HEK293 (cell line): ENCODE data around the gene PARD3B.

Experiments used
- CTCF ChIA-PET: fragments of 350-600 bp; formaldehyde crosslinking; extraction: SDS; loops from one replicate; lab custom pipeline; 2021; ENCODE audit warnings: antibody characterized with exemption; lab: Yijun Ruan, JAX
- POLR2A ChIA-PET: fragments of 300-600 bp; formaldehyde crosslinking; extraction: SDS; loops from one replicate; lab custom pipeline; 2020; ENCODE audit warnings: antibody characterized with exemption, inconsistent platforms; lab: Yijun Ruan, JAX
- H3K27ac ChIP-seq: fragments of 200-500 bp; sonication (Bioruptor generic); 2 replicates; pipeline ENCODE4 v1.5.1; 2014; ENCODE audit warnings: low read depth, low read length, control low read depth, inconsistent platforms; ENCODE audit errors: extremely low read depth
- H3K36me3 ChIP-seq, 2 experiments: fragments of 200-500 bp in 1 of 2; sonication (Bioruptor generic) in 1 of 2; 1 replicate in 1 of 2; 2 replicates in 1 of 2; pipeline ENCODE4 v1.5.1; 2014 to 2017; ENCODE audit warnings: inconsistent platforms in 2 of 2, low read length in 2 of 2; ENCODE audit not compliant: control insufficient read depth in 2 of 2, insufficient read depth in 1 of 2
- H3K4me1 ChIP-seq: fragments of 200-500 bp; sonication (Bioruptor generic); 2 replicates; pipeline ENCODE4 v1.5.1; 2014; ENCODE audit warnings: mild to moderate bottlenecking, low read length, inconsistent platforms; ENCODE audit not compliant: control insufficient read depth, insufficient read depth
- H3K4me3 ChIP-seq: 2 replicates; pipeline ENCODE4 v1.5.1; 2011; ENCODE audit warnings: low read depth, mild to moderate bottlenecking, control low read depth, low read length, moderate library complexity
- H3K9me3 ChIP-seq: fragments of 200-500 bp; sonication (Bioruptor generic); 2 replicates; pipeline ENCODE4 v1.5.1; 2014; ENCODE audit warnings: low read depth, low read length, inconsistent platforms; ENCODE audit not compliant: control insufficient read depth, insufficient read depth
- BCL11A ChIP-seq: fragments of 450-650 bp; formaldehyde crosslinking; IDR thresholded peaks from 2 replicates; pipeline ENCODE4 v1.5.1; 2016; ENCODE audit warnings: low read depth, missing biosample characterization, missing genetic modification characterization
- GLI4 ChIP-seq: fragments of 450-650 bp; formaldehyde crosslinking; IDR thresholded peaks from 2 replicates; pipeline ENCODE4 v1.5.1; 2016; ENCODE audit warnings: missing biosample characterization, missing genetic modification characterization
- KLF8 ChIP-seq: fragments of 450-650 bp; formaldehyde crosslinking; IDR thresholded peaks from 2 replicates; pipeline ENCODE4 v1.5.1; 2016; ENCODE audit warnings: missing biosample characterization, missing genetic modification characterization
- MEIS1 ChIP-seq: sonication (generic); formaldehyde crosslinking; IDR thresholded peaks from 2 replicates; pipeline ENCODE4 v1.8.1; 2022; ENCODE audit warnings: missing genetic modification reagents, mild to moderate bottlenecking, borderline replicate concordance
- TCF7L2 ChIP-seq: IDR thresholded peaks from 2 replicates; pipeline ENCODE4 v1.6.1; 2011; ENCODE audit warnings: low read depth, mild to moderate bottlenecking, inconsistent platforms, low read length, moderate library complexity, borderline replicate concordance
- YY1 ChIP-seq: fragments of 450-650 bp; formaldehyde crosslinking; IDR thresholded peaks from 2 replicates; pipeline ENCODE4 v1.5.1; 2018; ENCODE audit warnings: missing biosample characterization, missing genetic modification characterization
- ZFP37 ChIP-seq: fragments of 450-650 bp; formaldehyde crosslinking; IDR thresholded peaks from 2 replicates; pipeline ENCODE4 v1.5.1; 2016; ENCODE audit warnings: missing biosample characterization, missing genetic modification characterization
- ZFP41 ChIP-seq: fragments of 450-650 bp; formaldehyde crosslinking; IDR thresholded peaks from 2 replicates; pipeline ENCODE4 v1.5.1; 2016; ENCODE audit warnings: missing biosample characterization, missing genetic modification characterization, borderline replicate concordance
- ZNF132 ChIP-seq: fragments of 450-650 bp; formaldehyde crosslinking; IDR thresholded peaks from 2 replicates; pipeline ENCODE4 v1.5.1; 2017; ENCODE audit warnings: missing biosample characterization, missing genetic modification characterization, borderline replicate concordance
- ZNF155 ChIP-seq: fragments of 450-650 bp; formaldehyde crosslinking; IDR thresholded peaks from 2 replicates; pipeline ENCODE4 v1.5.1; 2016; ENCODE audit warnings: missing biosample characterization, missing genetic modification characterization
- ZNF169 ChIP-seq: fragments of 450-650 bp; formaldehyde crosslinking; IDR thresholded peaks from 2 replicates; pipeline ENCODE4 v1.5.1; 2016; ENCODE audit warnings: missing biosample characterization, missing genetic modification characterization
- ZNF23 ChIP-seq: fragments of 450-650 bp; formaldehyde crosslinking; IDR thresholded peaks from 2 replicates; pipeline ENCODE4 v1.5.1; 2016; ENCODE audit warnings: missing biosample characterization, missing genetic modification characterization, borderline replicate concordance
- ZNF354C ChIP-seq: fragments of 450-650 bp; formaldehyde crosslinking; IDR thresholded peaks from 2 replicates; pipeline ENCODE4 v1.5.1; 2016; ENCODE audit warnings: missing biosample characterization, missing genetic modification characterization, low read depth, borderline replicate concordance
- ZNF501 ChIP-seq: fragments of 450-650 bp; formaldehyde crosslinking; IDR thresholded peaks from 2 replicates; pipeline ENCODE4 v1.5.1; 2016; ENCODE audit warnings: missing biosample characterization, missing genetic modification characterization
- ZNF529 ChIP-seq: fragments of 450-650 bp; formaldehyde crosslinking; IDR thresholded peaks from 2 replicates; pipeline ENCODE4 v1.5.1; 2017; ENCODE audit warnings: missing genetic modification characterization, missing biosample characterization; ENCODE audit not compliant: insufficient replicate concordance
- ZNF555 ChIP-seq: fragments of 450-650 bp; formaldehyde crosslinking; conservative IDR thresholded peaks from 2 replicates; pipeline ENCODE4 v1.5.1; 2017; ENCODE audit warnings: missing biosample characterization, mild to moderate bottlenecking, missing genetic modification characterization, inconsistent platforms
- ZNF660 ChIP-seq: fragments of 450-650 bp; IDR thresholded peaks from 2 replicates; pipeline ENCODE4 v1.5.1; 2018; ENCODE audit warnings: missing biosample characterization, mild to moderate bottlenecking, missing genetic modification characterization
- ZNF768 ChIP-seq: fragments of 450-650 bp; formaldehyde crosslinking; IDR thresholded peaks from 2 replicates; pipeline ENCODE4 v1.5.1; 2018; ENCODE audit warnings: missing biosample characterization, mild to moderate bottlenecking, missing genetic modification characterization
- ZNF777 ChIP-seq: fragments of 450-650 bp; formaldehyde crosslinking; IDR thresholded peaks from 2 replicates; pipeline ENCODE4 v1.5.1; 2017; ENCODE audit warnings: missing biosample characterization, missing genetic modification characterization, borderline replicate concordance
- ZNF791 ChIP-seq: fragments of 450-650 bp; formaldehyde crosslinking; IDR thresholded peaks from 2 replicates; pipeline ENCODE4 v1.5.1; 2016; ENCODE audit warnings: missing biosample characterization, missing genetic modification characterization
- TF ChIP-seq, protein P1 (sequence below): fragments of 450-650 bp; formaldehyde crosslinking; IDR thresholded peaks from 2 replicates; pipeline ENCODE4 v1.5.1; 2016; ENCODE audit warnings: missing biosample characterization, missing genetic modification characterization
- TF ChIP-seq, protein P2 (sequence below): fragments of 450-650 bp; formaldehyde crosslinking; IDR thresholded peaks from 2 replicates; pipeline ENCODE4 v1.5.1; 2016; ENCODE audit warnings: missing biosample characterization, missing genetic modification characterization
- TF ChIP-seq, protein P3 (sequence below): fragments of 450-650 bp; IDR thresholded peaks from 2 replicates; pipeline ENCODE4 v1.5.1; 2018; ENCODE audit warnings: missing biosample characterization, mild to moderate bottlenecking, missing genetic modification characterization
- TF ChIP-seq, protein P4 (sequence below): fragments of 450-650 bp; formaldehyde crosslinking; IDR thresholded peaks from 2 replicates; pipeline ENCODE4 v1.5.1; 2016; ENCODE audit warnings: missing biosample characterization, missing genetic modification characterization
- TF ChIP-seq, protein P5 (sequence below): fragments of 450-650 bp; formaldehyde crosslinking; IDR thresholded peaks from 2 replicates; pipeline ENCODE4 v1.5.1; 2016; ENCODE audit warnings: missing biosample characterization, missing genetic modification characterization
- TF ChIP-seq, protein P6 (sequence below): fragments of 450-650 bp; formaldehyde crosslinking; IDR thresholded peaks from 2 replicates; pipeline ENCODE4 v1.5.1; 2016; ENCODE audit warnings: missing biosample characterization, missing genetic modification characterization

Gene PARD3B

DNA sequence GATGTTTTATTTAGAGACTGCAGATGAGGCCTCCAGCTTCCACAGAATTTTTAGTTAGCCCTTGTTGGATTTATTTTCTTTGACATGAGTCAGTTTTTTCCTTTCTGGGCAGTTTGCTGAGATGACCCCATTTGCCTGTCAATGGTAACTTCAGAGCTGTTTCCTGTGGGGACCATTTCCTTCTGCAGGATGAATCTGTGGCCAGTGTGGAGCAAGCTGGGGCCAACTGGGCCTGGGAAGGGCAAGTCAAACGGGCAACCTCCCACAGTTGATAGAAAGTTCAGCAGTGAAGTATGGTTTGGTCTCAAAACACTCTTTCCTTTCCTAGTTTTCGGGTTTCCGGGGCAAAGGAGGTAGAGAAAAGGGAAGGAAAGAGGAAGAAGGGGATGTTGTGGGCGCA is 845.6 kb downstream of the PARD3B start (continued):
- TF ChIP-seq, protein P1, sequence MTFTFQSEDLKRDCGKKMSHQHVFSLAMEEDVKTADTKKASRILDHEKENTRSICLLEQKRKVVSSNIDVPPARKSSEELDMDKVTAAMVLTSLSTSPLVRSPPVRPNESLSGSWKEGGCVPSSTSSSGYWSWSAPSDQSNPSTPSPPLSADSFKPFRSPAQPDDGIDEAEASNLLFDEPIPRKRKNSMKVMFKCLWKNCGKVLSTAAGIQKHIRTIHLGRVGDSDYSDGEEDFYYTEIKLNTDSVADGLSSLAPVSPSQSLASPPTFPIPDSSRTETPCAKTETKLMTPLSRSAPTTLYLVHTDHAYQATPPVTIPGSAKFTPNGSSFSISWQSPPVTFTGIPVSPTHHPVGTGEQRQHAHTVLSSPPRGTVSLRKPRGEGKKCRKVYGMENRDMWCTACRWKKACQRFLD (tag by site-specific recombination) = no peak
- TF ChIP-seq ZNF155 (tag by site-specific recombination) = no peak
- TF ChIP-seq, protein P2, sequence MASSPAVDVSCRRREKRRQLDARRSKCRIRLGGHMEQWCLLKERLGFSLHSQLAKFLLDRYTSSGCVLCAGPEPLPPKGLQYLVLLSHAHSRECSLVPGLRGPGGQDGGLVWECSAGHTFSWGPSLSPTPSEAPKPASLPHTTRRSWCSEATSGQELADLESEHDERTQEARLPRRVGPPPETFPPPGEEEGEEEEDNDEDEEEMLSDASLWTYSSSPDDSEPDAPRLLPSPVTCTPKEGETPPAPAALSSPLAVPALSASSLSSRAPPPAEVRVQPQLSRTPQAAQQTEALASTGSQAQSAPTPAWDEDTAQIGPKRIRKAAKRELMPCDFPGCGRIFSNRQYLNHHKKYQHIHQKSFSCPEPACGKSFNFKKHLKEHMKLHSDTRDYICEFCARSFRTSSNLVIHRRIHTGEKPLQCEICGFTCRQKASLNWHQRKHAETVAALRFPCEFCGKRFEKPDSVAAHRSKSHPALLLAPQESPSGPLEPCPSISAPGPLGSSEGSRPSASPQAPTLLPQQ = no peak

DNA sequence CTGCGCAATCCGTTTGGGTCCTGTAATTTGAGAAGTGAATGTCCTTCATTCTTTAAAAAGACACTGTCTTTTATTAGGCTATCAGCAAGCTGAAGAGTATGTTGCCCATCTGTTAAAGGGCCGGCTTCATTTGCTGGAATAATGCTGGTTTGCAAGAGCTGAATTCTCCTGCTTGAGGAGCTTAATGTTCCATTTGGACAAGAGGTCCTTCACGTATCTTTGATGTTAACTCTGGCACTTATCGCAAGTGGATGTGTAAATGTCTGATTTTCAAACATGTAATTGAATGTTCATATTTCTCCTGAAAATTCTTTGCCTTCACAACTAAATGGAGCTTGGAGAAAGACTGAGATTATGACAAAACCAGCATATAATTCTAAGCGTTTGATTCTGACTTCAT is 856.2 kb downstream of the PARD3B start:
- POLR2A ChIA-PET = no interaction called here
- Histone ChIP-seq H3K27ac (no peak overlapping the region), H3K36me3 (no peaks in the 10 kb centered on the region), H3K4me1 (no peaks in the 10 kb centered on the region), H3K9me3 (no peaks in the 10 kb centered on the region), H3K4me3 (no peak overlapping the region)
- CTCF ChIA-PET = interaction anchor here (1.2 kb wide), 1 partner anchor 525 kb away, joined by 3 read pairs; no protein-coding TSS in a partner anchor
- TF ChIP-seq ZNF777 (tag by site-specific recombination) = no peak
- no peak for TF ChIP-seq ZNF169 (tag by site-specific recombination)
- no peak for TF ChIP-seq ZFP41 (tag by site-specific recombination)
- TF ChIP-seq ZNF555 (tag by site-specific recombination) = no peak
- no peak for TF ChIP-seq GLI4
- no peak for TF ChIP-seq YY1 (tag by site-specific recombination)
- TF ChIP-seq, protein P3, sequence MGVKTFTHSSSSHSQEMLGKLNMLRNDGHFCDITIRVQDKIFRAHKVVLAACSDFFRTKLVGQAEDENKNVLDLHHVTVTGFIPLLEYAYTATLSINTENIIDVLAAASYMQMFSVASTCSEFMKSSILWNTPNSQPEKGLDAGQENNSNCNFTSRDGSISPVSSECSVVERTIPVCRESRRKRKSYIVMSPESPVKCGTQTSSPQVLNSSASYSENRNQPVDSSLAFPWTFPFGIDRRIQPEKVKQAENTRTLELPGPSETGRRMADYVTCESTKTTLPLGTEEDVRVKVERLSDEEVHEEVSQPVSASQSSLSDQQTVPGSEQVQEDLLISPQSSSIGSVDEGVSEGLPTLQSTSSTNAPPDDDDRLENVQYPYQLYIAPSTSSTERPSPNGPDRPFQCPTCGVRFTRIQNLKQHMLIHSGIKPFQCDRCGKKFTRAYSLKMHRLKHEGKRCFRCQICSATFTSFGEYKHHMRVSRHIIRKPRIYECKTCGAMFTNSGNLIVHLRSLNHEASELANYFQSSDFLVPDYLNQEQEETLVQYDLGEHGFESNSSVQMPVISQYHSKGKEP (tag by site-specific recombination) = no peak
- no peak for TF ChIP-seq BCL11A (tag by site-specific recombination)
- TF ChIP-seq ZNF132 (tag by site-specific recombination) = no peak
- TF ChIP-seq, protein P4, sequence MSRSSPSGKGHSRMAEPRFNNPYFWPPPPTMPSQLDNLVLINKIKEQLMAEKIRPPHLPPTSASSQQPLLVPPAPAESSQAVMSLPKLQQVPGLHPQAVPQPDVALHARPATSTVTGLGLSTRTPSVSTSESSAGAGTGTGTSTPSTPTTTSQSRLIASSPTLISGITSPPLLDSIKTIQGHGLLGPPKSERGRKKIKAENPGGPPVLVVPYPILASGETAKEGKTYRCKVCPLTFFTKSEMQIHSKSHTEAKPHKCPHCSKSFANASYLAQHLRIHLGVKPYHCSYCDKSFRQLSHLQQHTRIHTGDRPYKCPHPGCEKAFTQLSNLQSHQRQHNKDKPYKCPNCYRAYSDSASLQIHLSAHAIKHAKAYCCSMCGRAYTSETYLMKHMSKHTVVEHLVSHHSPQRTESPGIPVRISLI (tag by site-specific recombination) = no peak
- no peak for TF ChIP-seq ZNF354C
- TF ChIP-seq ZNF791 = no peak
- no peak for TF ChIP-seq ZNF155 (tag by site-specific recombination)
- no peak for TF ChIP-seq KLF8 (tag by site-specific recombination)
- no peak for TF ChIP-seq ZNF529 (tag by site-specific recombination)
- TF ChIP-seq MEIS1 (CRISPR knock-in tag) = no peak
- TF ChIP-seq, all 188 proteins: peak for 0

DNA sequence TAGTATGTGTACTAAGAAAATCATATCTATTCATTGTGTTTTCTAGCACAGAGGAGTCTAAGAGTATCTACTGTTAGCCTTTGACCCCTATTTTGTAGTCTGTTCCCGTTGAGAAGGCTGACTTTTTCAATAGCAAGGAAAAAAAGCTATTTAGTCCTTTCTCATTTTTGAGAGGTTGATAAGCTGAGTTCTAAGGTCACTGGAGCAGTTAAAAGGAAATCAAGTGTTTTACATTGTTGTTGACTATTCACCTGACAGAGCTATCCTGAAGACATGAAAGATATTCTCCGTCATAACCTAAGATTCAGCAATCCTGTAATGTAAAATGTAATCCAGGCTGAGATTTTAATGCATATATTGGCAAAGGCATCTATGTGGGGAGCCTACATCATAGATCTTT is 856.7 kb downstream of the PARD3B start:
- Histone ChIP-seq H3K4me1 (no peaks in the 10 kb centered on the region), H3K9me3 (no peaks in the 10 kb centered on the region), H3K27ac (no peak overlapping the region), H3K36me3 (no peaks in the 10 kb centered on the region), H3K4me3 (no peak overlapping the region)
- POLR2A ChIA-PET = no interaction called here
- CTCF ChIA-PET = no interaction called here
- TF ChIP-seq, protein P5, sequence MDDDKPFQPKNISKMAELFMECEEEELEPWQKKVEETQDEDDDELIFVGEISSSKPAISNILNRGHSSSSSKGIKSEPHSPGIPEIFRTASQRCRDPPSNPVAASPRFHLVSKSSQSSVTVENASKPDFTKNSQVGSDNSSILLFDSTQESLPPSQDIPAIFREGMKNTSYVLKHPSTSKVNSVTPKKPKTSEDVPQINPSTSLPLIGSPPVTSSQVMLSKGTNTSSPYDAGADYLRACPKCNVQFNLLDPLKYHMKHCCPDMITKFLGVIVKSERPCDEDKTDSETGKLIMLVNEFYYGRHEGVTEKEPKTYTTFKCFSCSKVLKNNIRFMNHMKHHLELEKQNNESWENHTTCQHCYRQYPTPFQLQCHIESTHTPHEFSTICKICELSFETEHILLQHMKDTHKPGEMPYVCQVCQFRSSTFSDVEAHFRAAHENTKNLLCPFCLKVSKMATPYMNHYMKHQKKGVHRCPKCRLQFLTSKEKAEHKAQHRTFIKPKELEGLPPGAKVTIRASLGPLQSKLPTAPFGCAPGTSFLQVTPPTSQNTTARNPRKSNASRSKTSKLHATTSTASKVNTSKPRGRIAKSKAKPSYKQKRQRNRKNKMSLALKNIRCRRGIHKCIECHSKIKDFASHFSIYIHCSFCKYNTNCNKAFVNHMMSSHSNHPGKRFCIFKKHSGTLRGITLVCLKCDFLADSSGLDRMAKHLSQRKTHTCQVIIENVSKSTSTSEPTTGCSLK = no peak
- TF ChIP-seq ZNF768 (tag by site-specific recombination) = no peak
- no peak for TF ChIP-seq ZNF501
- TF ChIP-seq ZNF660 = no peak
- TF ChIP-seq, protein P6, sequence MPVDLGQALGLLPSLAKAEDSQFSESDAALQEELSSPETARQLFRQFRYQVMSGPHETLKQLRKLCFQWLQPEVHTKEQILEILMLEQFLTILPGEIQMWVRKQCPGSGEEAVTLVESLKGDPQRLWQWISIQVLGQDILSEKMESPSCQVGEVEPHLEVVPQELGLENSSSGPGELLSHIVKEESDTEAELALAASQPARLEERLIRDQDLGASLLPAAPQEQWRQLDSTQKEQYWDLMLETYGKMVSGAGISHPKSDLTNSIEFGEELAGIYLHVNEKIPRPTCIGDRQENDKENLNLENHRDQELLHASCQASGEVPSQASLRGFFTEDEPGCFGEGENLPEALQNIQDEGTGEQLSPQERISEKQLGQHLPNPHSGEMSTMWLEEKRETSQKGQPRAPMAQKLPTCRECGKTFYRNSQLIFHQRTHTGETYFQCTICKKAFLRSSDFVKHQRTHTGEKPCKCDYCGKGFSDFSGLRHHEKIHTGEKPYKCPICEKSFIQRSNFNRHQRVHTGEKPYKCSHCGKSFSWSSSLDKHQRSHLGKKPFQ (tag by site-specific recombination) = no peak
- no peak for TF ChIP-seq ZNF23
- TF ChIP-seq ZFP37 (tag by site-specific recombination) = no peak
- TF ChIP-seq TCF7L2 = no peak
